Stimulated activated CD8-positive, alpha-beta memory T cell treated with anti-CD3 and anti-CD28 coated beads, Interleukin-4, amount 100 ng/mL, for 24 hours (primary cell): ENCODE data around the gene MUC20.

Experiments
- DNase-seq: peaks from one replicate; pipeline ENCODE4 v3.0.0-alpha.2; 2020; ENCODE audit warnings: low read depth

Gene MUC20

GRCh38 chr3:195755791-195756676 lies 35.3 kb downstream of the MUC20 start:
- no peak for DNase-seq

GRCh38 chr3:195757438-195757770 lies 36.6 kb downstream of the MUC20 start:
- DNase-seq = no peak

- no peak for DNase-seq
These were observed 37.0 kb downstream of the MUC20 start for GRCh38 chr3:195757827-195758226.

GRCh38 chr3:195758721-195759353 lies 38.1 kb downstream of the MUC20 start:
- DNase-seq = no peak

- DNase-seq = no peak
These were observed 39.8 kb downstream of the MUC20 start for GRCh38 chr3:195760345-195761122.

GRCh38 chr3:195761123-195761566 lies 40.4 kb downstream of the MUC20 start:
- DNase-seq = no peak

GRCh38 chr3:195761567-195762248 lies 40.9 kb downstream of the MUC20 start:
- no peak for DNase-seq

- DNase-seq = no peak
These were observed 41.4 kb downstream of the MUC20 start for GRCh38 chr3:195762249-195762585.

GRCh38 chr3:195762611-195763010 lies 41.8 kb downstream of the MUC20 start:
- DNase-seq = no peak

GRCh38 chr3:195763076-195763830 lies 42.5 kb downstream of the MUC20 start:
- DNase-seq = no peak

GRCh38 chr3:195763843-195764825 lies 43.4 kb downstream of the MUC20 start:
- DNase-seq = no peak

- no peak for DNase-seq
These were observed 44.4 kb downstream of the MUC20 start for GRCh38 chr3:195764961-195765706.

- no peak for DNase-seq
These were observed 45.9 kb downstream of the MUC20 start for GRCh38 chr3:195766671-195767070.

- no peak for DNase-seq
These were observed 47.0 kb downstream of the MUC20 start for GRCh38 chr3:195767792-195768191.

GRCh38 chr3:195768414-195768813 lies 47.6 kb downstream of the MUC20 start:
- DNase-seq = no peak

- DNase-seq = no peak
These were observed 48.1 kb downstream of the MUC20 start for GRCh38 chr3:195768831-195769303.

GRCh38 chr3:195769551-195769950 lies 48.8 kb downstream of the MUC20 start:
- DNase-seq = no peak

GRCh38 chr3:195770081-195770840 lies 49.5 kb downstream of the MUC20 start:
- DNase-seq = no peak
